Measurements from ENCODE around the gene CD200R1.
"Not testable (repeated sequence)": the region's sequence is repeated elsewhere in the genome, so short reads cannot be mapped to it uniquely, and the experiment has no call there.

The CD200R1 gene

DNA sequence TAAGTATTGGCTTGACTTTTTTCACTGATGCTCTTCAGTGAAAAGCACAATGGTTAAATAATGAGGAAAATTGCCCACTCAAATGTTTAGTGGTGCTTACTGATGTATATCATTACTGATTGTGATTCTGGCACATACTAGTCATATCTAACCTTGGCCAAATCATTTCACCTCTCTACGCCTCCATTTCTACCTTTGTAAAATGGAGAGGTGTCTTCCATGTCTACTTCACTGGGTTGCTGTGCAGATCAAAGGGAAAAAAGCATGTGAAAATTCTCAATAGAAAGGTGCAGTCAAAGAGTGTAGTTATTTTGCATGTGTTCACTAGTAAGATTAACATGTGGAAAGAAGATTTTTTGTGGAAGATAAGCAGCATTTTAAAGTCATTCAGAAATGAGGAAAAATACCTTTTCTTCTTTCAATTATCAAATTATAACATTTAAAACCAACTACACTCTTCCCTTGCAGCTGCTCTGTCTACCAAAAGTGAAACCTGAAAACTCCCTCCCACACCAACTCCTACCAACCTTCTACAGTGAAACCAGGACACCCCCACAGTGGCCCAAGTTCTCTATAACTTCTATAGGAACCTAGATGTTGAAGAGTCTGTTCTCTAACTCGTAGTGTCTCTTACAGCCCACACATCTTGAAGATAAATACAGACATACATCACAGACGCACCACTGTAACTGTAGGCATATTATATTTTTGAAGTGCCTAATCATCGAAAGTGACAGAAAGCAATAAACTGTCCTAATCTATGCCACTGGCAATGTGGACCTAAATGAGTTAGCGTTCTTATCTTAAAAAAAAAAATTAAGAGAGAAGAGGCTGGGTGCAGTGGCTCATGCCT is 1.4 kb downstream of the CD200R1 start:
- peak in 1 of 2 experiments; percentile 32 for DNase-seq (ENCODE audit: low read depth in 2 of 2)

DNA sequence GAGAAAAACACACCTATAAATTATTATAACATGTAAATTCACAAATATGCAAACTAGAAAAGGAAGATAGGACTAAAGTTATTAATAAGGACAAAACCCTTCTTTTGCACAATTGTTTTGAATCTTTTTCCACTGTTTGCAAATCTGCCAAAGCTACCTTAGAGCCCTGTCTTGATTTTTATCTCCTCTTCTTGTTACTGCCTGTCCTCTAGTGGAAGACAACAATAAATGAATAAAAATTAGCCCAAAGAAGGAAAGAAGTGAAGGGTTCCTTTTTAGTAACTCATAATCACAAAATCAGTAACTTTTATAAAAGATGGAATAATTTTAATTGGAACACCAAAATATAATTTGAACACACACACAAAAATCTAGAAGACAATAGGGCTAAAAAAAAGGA is 2.7 kb downstream of the CD200R1 start:
- no peak for DNase-seq (ENCODE audit: low read depth in 2 of 2)

DNA sequence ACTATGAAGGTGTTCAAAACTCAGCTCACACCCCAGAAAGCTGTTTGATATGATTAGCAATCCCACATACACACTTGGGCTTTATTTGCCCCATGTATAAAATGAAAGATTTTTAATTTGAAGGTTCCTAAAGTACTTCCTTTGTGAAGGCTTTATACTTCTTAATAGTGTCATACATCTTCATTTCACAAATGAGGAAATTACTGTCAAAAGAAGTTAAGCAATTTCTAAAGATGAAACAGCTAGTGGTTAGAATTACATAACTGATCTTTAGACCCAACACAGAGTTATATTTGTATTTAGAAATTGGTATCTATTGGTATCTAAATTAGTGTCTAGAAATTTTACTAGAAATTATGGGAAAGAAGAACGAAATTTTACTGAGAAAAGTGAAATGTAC is 7.1 kb downstream of the CD200R1 start:
- no peak for DNase-seq (ENCODE audit: low read depth in 2 of 2)

DNA sequence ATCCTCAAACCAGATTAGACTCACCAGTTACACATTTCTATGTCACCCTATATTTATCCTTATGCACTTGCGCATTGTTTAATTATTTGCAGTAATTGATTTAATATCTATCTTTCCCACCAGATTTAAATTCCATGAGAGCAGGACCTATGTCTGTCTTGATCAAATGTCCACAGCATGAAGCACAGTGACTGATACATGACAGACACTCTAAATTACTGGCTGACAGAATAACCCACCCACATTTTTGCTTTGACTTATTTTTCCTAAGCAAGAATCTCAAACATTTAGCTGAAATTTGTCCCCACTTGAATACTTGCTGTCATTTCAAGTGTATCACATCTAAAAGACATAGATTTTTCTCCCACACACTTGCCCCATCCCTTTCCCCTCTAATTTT is 7.5 kb downstream of the CD200R1 start:
- no peak for DNase-seq (ENCODE audit: low read depth in 2 of 2)

DNA sequence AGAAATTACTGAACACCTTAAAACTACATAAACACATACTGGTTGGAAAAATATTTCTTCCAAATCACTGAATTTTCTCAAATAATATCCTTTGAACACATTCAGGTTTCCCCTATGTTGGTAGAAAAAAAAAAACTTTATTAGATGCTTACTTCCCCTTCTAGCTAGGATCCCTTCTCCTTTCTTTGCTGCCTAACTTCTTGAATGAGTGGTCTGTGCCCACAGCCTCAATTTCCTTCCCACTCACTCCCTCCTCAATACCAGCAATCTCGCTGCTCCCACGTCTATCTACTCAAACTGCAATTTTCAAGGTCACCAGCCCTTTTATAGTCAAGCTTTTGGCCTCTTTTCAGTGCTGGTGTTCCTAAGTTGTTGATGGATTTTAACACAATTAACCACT is 8.3 kb downstream of the CD200R1 start:
- no peak for DNase-seq (ENCODE audit: low read depth in 2 of 2)

DNA sequence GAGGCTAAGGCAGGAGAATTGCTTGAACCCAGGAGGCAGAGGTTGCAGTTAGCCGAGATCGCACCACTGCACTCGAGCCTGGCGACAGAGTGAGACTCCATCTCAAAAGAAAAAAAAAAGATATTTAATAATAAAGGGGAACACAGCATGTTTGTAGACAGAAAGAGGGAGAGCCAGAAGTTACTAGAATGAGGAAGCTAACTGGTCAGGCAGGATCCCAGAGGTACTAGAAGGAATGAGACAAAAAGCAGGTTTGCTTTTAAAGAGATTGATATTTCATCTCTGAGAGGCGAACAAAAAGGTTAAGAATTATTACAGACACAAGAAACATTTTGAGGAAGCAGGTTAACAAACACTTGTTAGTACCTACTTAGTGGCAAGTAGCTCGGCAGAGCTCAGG is 9.2 kb downstream of the CD200R1 start:
- no peak for DNase-seq (ENCODE audit: low read depth in 2 of 2)

DNA sequence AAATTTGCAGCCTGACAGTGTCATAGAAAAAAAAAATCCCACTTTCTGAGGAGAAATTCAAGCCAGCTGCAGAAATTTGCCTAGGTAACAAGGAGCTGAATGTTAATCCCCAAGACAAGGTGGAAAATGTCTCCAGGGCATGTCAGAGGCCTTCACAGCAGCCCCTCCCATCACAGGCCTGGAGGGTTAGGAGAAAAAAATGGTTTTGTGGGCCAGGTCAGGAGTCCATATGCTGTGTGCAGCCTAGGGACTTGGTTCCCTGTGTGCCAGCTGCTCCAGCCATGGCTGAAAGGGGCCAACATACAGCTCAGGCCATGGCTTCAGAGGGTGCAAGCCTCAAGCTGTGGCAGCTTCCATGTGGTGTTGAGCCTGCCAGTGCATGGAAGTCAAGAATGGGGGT is 11.2 kb downstream of the CD200R1 start:
- DNase-seq (ENCODE audit: low read depth in 2 of 2), result no peak

DNA sequence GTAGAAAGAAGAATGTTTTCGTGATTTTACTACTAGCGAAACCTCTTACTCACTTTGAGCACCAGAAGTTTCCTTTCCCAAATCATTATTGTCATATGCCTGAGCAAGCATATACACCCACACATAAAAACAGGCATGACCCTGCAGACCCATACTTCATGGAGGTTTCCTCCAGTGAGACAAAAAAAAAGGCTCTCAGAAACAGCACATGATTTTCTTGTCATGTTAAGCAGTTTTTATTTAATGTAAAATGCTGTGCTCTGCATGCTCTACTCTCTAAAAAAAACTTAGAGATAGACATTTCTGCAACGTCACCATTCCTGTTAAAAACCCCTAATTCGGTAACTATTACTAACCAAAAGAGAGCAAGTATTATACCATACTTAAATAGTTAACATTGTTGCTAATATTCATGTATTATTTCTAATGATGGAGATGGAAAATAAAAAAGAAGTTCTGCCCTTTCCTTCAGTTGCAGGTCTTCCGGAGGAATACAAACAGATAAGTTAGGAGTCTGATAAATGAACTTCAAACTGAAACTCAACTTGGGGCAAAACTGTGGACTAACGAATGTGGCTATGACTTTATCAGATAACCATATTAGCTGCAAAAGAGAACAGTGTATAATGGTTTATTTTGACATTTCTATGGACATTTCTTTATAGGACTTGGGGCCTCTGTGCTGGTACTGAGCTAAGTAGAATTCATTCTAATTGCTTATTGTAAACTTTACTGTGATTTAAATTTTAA is 15.9 kb downstream of the CD200R1 start:
- DNase-seq (ENCODE audit: low read depth in 2 of 2), result no peak

DNA sequence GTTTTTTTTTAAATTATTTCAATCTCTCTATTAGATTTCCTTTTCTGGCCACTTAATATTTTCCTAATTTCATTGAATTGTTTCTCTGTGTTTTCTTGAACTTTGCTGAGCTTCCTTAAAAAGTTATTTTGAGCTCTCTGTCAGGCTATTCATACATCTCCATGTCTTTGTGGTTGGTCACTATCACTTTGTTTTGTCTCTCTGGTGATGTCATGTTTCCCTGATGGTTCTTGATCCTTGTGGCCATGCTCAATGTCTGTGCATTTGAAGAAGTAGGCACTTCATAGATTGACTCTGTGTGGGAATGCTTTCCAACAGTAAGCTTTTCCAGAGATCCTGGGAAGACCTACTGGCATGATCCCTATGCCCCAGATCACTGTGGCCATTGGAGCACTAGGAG is 18.6 kb downstream of the CD200R1 start:
- DNase-seq (ENCODE audit: low read depth in 2 of 2), result no peak

DNA sequence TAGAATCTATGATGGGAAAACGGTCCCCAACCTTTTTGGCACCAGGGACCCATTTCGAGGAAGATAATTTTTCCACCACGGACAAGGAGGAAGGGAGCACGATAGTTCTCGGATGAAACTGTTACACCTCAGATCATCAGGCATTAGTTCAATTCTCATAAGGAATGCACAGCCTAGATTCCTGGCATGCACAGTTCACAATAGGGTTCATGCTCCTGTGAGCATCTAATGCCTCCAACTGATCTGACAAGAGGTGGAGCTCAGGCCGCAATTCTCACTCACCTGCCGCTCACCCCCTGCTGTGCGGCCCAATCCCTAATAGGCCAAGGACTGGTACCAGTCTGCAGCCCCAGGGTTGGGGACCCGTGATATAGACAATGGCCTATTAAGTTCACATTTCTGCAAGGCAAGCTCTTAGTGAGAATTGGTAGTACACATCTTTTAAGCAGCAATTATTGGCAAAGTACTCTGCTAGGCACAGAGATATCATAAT is 26.5 kb downstream of the CD200R1 start:
- DNase-seq (ENCODE audit: low read depth in 2 of 2), result no peak

DNA sequence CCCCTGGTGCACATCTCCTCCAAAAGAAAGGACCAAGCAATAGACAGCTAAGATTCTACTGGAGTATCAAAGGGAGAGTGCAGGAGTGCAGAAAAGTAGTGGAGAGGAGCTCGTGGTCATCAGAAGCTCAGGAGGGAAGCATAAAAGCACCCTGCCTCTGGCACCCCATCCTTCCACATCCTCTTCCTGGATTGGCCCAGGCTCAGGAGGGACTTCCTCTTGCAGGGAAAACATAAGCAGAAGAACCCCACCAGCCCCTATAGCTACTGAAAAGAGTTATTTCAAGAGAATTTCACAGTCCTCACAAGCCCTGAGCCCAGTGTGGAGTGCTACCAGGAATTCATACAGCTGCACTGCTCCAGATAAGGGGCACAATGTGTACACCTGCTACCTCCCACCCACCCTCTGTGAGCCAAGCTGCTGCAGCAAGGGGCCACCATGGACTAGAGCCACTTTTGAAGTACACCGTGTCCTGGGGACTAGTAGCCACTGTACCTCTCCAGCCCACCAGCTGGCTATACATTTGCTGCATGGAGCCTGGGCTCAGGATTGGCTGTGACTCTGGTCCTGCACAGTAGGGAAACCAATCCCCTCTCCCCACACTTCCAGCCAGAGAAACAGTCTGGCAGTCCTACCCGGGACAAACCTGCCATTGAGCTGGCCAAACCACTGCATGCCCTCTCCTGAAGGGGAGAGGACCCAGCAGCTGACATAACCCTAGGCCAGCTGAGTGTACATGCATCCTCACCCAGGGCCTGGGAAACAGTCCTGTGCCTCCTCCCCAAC is 43.0 kb downstream of the CD200R1 start:
- no peak for DNase-seq (ENCODE audit: low read depth in 2 of 2)

DNA sequence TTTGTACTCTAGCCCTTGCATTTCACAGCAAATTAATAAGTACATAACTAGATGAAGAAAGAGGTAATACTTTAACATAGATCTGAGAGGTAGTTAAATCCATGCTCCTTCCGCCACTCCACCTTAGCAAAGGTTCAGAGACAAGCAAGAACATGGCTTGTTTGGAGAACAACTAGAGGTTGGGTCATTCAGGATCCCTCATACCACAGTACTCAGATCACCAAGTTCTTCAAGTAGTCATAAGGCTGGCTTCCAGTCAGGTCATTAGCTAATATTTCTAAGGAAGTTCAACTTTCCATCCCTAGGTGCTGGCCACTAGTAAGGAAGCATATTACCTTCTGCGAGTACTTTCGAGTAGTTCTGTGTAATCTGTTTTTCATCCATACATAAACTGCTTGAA is 44.1 kb downstream of the CD200R1 start:
- no peak for DNase-seq (ENCODE audit: low read depth in 2 of 2)

DNA sequence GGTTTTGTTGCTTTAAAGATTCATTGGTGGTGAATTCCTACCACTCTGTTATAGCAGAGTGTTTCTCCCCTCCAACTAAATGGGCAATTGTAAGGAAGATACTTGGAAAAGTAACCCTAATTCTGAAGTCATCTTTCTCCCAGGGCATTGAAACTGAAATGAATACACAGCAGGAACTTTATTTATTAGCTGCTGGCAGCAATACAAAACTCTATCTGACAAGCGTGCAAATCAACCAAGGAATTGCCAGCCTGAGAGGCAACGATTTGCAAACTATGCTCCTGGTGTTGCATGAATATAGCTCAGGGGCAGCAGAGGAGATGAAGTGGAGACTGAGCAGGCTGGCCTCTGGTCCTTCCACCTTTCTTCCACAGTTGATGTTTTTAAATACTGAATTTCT is 48.9 kb downstream of the CD200R1 start:
- DNase-seq (ENCODE audit: low read depth in 2 of 2), result no peak

DNA sequence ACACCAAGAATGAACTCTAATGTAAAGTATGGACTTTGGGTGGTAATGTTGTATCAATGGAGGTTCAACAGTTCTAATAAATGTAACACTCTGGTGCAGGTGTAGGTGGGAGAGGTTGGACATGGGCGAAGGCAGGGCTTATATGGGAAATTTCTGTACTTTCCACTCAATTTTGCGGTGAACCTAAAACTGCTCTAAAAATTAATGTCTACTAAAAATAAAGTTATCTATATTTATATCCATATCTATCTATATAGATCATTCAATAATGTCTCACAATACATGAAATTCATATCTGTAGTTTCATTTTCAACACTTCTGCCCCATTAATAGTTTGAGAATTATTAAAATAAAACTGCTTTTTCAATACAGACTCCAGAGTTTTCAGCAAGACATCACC is 49.3 kb downstream of the CD200R1 start:
- no peak for DNase-seq (ENCODE audit: low read depth in 2 of 2)

DNA sequence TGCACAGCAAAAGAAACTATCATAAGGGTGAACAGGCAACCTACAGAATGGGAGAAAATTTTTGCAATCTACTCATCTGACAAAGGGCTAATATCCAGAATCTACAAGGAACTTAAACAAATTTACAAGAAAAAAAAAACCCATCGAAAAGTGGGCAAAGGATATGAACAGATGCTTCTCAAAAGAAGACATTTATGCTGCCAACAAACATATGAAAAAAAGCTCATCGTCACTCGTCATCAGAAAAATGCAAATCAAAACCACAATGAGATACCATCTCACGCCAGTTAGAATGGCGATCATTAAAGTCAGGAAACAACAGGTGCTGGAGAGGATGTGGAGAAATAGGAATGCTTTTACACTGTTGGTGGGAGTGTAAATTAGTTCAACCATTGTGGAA is 55.4 kb downstream of the CD200R1 start:
- not testable (repeated sequence) for DNase-seq (ENCODE audit: low read depth in 2 of 2)

DNA sequence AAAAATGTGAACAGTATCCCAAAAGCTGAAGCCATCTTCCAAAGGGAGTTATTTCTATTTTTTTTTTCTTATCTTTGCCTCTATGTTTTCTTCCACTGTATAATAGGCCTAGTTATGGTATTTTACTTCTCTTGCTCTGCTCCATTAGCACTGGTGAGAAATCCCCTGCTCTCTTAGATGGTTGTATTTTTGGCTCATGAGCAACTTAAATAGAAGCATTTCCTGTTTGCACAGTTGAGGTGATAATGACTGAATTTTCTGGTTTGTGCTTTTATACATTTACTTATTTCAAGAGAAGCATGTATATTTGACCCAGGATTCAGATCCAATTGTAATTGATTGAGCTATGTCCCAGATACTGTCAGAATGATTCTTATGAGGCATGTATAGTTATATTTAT is 66.7 kb downstream of the CD200R1 start:
- no peak for DNase-seq (ENCODE audit: low read depth in 2 of 2)

DNA sequence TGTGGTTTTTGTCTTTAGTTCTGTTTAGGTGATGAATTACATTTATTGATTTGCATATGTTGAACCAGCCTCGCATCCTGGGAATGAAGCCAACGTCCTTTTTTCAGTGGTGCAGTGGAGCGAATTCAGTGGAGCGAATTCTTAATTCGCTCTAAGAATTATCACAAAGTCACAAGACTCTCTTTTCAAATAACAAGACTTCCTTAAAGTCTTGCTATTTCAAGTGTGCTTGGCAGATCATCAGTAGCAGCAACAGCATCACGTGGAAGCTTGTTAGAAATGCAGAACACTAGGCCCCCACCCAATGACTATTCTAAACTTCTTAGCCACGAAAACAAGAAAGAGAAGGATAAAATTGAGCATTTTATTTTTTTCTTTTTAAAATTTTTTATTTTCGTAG is 70.1 kb downstream of the CD200R1 start:
- no peak for DNase-seq (ENCODE audit: low read depth in 2 of 2)

DNA sequence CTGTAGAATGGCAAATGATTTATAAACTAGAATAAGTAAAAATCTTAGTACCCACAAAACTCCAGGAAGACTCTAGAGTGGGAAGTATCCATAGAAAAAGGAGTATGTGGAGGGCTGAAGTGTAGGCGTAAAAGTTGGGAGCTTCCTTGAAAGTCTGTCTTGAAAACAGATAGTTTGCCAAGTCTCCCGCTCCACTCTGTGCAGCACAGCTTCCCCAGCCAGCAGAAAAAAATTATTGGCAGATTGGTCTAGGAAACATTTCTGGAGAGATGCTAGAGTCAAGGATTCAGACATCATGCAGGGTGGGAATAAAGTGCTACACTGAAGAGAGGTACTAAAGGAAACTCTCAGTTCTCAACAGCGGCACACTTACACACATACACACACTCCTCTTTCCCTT is 74.8 kb downstream of the CD200R1 start:
- no peak for DNase-seq (ENCODE audit: low read depth in 2 of 2)

DNA sequence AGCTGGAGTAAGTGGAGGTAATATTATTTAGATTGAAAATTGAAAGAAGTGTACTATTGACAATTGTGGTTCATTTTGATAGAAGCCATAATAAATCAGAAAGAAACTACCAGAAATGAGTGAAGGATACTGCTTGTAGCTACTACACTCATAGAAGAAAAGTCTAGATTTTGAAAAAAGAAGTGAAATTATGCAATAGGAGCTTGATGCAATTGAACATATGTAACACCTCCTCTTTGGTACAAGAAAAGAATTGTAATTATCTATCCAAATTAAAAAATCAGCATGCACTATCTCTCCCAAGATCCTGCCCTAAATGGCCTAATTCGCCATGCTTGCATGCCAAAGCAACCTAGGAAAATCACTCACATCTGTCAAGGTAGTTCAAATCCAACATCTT is 77.1 kb downstream of the CD200R1 start:
- DNase-seq (ENCODE audit: low read depth in 2 of 2), result no peak

DNA sequence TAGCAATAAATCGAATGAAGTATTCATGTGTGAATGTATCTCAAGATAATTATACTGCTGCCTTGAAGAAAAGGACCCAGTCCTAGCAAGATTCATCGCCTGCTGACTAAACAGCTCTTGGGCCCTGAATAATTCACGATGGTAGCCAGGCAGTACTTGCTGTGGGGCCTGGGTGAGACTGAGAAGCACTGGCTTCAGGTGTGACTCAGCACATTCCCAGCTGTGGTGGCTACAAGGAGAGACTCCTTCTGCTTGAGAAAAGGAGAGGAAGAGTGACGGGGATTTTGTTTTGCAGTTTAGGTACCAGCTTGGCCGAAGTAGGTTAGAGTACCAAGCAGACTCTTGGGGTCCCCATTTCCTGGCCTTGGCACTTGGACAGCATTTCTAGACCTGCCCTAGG is 80.6 kb downstream of the CD200R1 start:
- no peak for DNase-seq (ENCODE audit: low read depth in 2 of 2)

DNA sequence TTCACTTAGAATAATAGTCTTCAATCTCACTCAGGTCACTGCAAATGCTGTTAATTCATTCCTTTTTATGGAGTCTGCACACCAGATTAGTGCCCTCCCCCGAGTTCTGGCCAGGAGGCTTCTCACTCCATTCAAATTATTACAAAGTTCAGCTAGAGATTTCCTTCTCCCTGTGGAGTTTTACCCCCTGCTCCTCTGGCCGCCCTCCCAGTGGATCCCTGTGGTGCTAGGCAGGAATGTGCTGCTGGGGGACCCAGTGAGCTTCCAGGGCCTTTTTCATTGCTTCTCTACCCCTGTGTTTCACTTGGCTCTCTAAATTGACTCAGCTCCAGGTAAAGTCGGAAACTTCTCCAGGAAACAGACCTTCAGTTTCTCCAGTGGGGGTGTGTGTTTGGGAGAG is 85.5 kb downstream of the CD200R1 start:
- no peak for DNase-seq (ENCODE audit: low read depth in 2 of 2)

DNA sequence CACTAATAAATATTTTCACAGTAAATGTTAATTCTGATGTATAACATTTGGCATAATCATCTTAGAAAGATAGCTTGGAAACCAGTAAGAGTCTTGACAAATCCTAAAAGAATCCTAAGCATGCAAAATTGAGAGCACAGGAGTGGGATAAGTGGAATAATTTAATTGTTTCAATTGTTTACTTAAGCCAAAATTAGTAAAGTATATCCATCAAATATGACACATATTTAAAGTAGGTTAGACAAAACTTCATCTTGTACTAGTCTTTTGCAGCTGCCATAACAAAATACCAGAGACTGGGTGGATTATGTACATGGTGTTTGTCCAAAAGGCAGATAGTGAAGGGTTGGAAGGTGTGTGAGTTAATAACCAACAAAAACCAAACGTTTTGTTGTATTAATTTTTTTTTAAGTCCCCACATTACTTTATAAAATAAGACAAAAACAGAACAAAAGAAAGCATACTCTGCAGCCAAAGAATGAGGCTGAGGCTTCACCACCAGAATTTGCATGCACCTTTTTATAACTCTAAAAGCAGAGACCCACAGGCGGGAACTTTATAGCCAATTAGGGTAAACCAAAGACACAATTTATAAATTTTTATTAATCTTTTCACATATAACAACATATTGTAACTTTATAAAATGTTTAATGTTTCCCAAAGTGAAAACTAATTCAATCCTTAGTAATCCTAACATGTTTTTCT is 86.4 kb downstream of the CD200R1 start:
- no peak for DNase-seq (ENCODE audit: low read depth in 2 of 2)
